Thyroid gland (tissue), 4 donors: ENCODE data around the gene RFPL3.

Experiments used
- CTCF ChIP-seq, 6 experiments: fragments of 200-600 bp in 3 of 6; fragments of 450-650 bp in 3 of 6; sonication (generic) in 3 of 6; IDR thresholded peaks; one replicate each; pipeline ENCODE4 v1.5.1; 2016 to 2019; ENCODE audit warnings: antibody characterized with exemption in 6 of 6, mild to moderate bottlenecking in 2 of 6, inconsistent platforms in 1 of 6, moderate library complexity in 1 of 6
- POLR2A ChIP-seq, 2 donors: fragments of 450-650 bp; IDR thresholded peaks; one replicate each; pipeline ENCODE4 v1.6.1; 2017; ENCODE audit warnings: antibody characterized with exemption in 2 of 2, mild to moderate bottlenecking in 2 of 2, moderate library complexity in 1 of 2

GRCh38 chr22:32322986-32323385, 34.7 kb upstream of the RFPL3 start:
- TF ChIP-seq CTCF (IDR thresholded peaks at IDR 0.05): no peak
- TF ChIP-seq POLR2A (IDR thresholded peaks at IDR 0.05): no peak
